Activated CD8-positive, alpha-beta memory T cell treated with anti-CD3 and anti-CD28 coated beads for 4 hours (primary cell): Measurements from ENCODE around the gene ATP6V0C.
"Not testable (repeated sequence)": the region's sequence is repeated elsewhere in the genome, so short reads cannot be mapped to it uniquely, and the experiment has no call there.

ENCODE experiments used
- DNase-seq, 2 donors: peaks; one replicate each; pipeline ENCODE4 v3.0.0-alpha.2; 2020; ENCODE audit warnings: low read depth in 2 of 2

ATP6V0C gene

GRCh38 chr16:2550283-2550878 is 36.6 kb downstream of the ATP6V0C start:
- not testable (repeated sequence) for DNase-seq

DNA sequence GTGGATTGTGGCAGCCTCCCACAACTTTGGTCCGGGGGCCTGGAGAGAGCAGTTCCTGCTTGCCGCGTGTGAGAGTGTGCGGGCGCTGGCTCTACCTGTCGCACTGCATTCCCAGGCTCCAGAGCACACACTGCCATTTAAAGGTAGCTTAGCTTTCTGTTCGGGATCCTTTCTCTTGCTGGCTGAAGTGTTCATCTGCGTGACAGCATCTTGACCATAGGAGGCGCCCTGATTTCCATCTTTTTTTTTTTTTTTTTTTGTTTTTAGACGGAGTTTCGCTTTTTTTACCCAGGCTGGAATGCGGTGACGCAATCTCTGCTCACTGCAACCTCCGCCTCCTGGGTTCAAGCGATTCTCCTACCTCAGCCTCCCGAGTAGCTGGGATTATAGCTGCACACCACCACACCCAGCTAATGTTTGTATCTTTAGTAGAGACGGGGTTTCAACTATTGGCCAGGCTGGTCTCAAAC is 37.7 kb downstream of the ATP6V0C start:
- not testable (repeated sequence) for DNase-seq

DNA sequence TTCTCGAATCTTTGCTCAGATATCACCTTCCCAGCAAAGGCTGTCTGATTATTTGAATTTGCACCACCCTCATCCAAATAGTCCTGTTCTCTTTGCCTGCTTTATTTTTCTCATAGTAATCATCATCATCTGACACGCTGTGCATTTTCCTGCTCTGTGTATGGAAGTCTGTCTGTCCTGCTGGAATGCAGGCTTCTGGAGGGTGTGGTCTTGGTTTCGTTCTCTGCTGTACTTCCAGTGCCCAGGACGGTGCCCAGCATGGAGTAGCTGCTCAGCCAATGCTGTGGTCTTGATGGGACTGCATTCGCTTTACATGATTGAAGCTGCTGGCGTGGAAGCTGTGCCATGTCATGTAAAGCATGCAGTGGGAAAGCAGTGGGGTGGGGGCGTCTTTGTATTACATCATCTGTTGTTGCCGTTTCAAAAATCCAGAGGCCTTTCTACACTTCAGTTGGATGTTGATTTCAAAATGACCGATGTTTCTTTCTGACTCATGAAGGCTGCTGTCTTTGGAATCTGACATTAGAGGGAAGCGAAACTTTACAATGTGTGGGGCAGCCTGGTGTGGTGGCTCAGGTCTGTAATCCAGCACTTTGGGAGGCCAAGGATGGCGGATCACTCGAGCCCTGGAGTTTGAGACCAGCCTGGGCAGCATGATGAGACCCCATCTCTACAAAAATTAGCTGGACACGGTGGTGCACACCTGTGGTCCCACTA is 41.1 kb downstream of the ATP6V0C start:
- not testable (repeated sequence) for DNase-seq

- not testable (repeated sequence) for DNase-seq
Measured at GRCh38 chr16:2557150-2557549, 43.4 kb downstream of the ATP6V0C start.

GRCh38 chr16:2560131-2560797 is 46.5 kb downstream of the ATP6V0C start:
- not testable (repeated sequence) for DNase-seq

- peak; percentile 30 to 43 for DNase-seq
Measured at GRCh38 chr16:2560798-2561133, 47.0 kb downstream of the ATP6V0C start.

DNA sequence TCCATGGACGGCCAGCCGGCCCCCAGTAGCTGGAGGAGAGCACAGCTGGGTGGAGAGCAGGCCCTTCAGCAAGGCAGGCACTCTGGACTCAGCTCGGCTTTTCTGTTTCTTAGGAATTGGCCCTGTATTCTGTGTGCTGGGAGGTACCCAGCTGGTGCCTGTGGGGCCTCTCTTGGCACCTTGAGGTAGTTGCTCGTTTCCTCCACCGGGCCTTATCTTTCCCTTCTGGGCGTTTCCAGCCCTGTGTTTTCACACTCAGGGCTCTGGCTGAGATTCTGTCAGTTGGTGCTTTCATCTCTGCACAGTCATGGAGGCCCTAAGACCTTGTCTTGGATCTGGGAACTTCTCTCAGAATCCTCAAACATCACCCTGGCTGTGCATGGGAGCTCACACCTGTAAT is 53.8 kb downstream of the ATP6V0C start:
- DNase-seq, result not testable (repeated sequence)

DNA sequence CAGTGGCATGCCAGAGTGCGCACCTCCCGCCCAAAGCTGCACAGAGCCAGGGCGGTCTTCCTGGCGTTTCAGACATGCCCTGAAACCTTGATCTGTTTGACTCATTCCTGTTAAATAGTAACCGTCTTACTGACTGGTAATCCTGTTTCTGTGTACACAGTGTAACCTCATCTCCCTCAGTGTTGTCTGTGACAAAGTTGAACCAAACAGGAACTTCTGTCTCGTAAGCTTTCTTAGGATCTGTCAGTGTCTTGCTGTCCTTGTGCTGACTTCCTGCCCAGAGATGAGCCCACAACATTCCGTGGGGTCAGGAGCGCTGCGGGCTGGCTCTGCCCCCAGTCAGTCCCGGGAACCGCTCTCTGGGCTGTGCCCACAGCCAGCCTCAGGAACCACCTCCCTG is 54.8 kb downstream of the ATP6V0C start:
- DNase-seq, result not testable (repeated sequence)
